Activated CD4-positive, alpha-beta T cell treated with anti-CD3 and anti-CD28 coated beads, Interleukin-2, amount 10 ng/mL, durations not matched to agents 24 days and 14 days (primary cell): ENCODE measurements around the gene ANKRD11. TPM values are rescaled to one million over a fixed set of nuclear protein-coding genes. Genes with fewer than 3 reads are reported as not detected.
A peak's percentile ranks its signal among the peaks of the same experiment; 100 is the strongest.
"Not testable (repeated sequence)": the region's sequence is repeated elsewhere in the genome, so short reads cannot be mapped to it uniquely, and the experiment has no call there.

Experiments used
- DNase-seq: peaks from one replicate; pipeline ENCODE4 v3.0.0; 2022
- H3K27ac Mint-ChIP-seq: one replicate; pipeline ENCODE4 v1.8.0; 2022; ENCODE audit warnings: mild to moderate bottlenecking, mixed read lengths
- H3K27me3 Mint-ChIP-seq: one replicate; pipeline ENCODE4 v1.8.0; 2022; ENCODE audit warnings: mixed read lengths
- H3K36me3 Mint-ChIP-seq: one replicate; pipeline ENCODE4 v1.8.0; 2022; ENCODE audit warnings: low read depth, mild to moderate bottlenecking, mixed read lengths
- H3K4me1 Mint-ChIP-seq: one replicate; pipeline ENCODE4 v1.8.0; 2021; ENCODE audit warnings: mixed read lengths
- H3K4me3 Mint-ChIP-seq: one replicate; pipeline ENCODE4 v1.8.0; 2022; ENCODE audit warnings: mild to moderate bottlenecking, moderate library complexity, mixed read lengths
- H3K9me3 Mint-ChIP-seq: one replicate; pipeline ENCODE4 v1.8.0; 2021; ENCODE audit warnings: mixed read lengths
- intact Hi-C: fragments of 100-400 bp; cut with micrococcal nuclease; formaldehyde crosslinking; loops from one replicate; pipeline ENCODE4 v1.15.1; 2023
- total RNA-seq: library from RNA; stranded (reverse); gene quantifications from 2 replicates; pipeline ENCODE4 v1.2.3, GENCODE V29; 2022

ANKRD11 gene
- total RNA-seq, 1 donor from 2014 or later = 152 TPM

DNA sequence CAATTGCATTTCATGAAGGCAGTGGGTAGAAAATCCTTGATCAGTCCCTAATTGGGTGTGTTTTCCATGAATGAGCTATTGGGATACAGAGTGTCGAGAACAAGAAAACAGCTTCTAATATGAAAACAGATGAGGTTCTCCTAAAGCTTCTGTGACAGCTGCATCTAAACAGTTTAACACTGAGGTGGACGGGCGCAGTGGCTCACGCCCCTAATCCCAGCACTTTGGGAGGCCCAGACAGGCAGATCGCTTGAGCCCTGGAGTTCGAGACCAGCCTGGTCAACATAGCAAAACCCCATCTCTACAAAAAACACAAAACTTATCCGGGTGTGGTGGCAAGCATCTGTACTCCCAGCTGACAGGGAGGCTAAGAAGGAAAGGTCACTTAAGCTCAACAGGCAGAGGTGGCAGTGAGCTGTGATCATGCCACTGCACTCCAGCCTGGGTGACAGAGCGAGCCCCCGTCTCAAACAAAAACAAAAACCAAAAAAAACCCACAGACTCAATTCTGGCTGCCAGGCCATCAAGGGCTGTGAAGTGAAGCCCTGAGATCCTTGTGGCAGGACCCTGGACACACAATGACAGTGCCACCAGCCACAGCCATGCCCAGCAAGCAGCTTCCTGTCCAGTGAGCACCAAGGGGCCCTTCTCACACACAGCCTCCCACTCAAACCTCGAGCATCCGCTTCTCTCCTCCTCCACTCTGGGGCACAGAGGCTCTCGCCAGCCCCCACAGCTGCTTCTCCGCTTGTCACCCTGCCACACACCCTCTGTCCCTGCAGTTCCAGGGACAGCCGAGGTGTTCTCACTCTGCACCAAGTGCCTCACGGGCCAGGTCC is 44.0 kb downstream of the ANKRD11 start:
- intact Hi-C loops = no loop called here
- H3K27ac Mint-ChIP-seq = peak overlapping the region; percentile 52
- H3K36me3 Mint-ChIP-seq = peaks cover 2% of the 10 kb centered on the region
- no peak for DNase-seq
- no peaks in the 10 kb centered on the region for H3K9me3 Mint-ChIP-seq
- peak overlapping the region; percentile 41 for H3K4me3 Mint-ChIP-seq
- H3K27me3 Mint-ChIP-seq = no peaks in the 10 kb centered on the region
- H3K4me1 Mint-ChIP-seq = peaks cover 83% of the 10 kb centered on the region

GRCh38 chr16:89445166-89445565 is 45.2 kb downstream of the ANKRD11 start:
- Mint-ChIP-seq H3K4me3 (no peak overlapping the region), H3K36me3 (peaks cover 8% of the 10 kb centered on the region), H3K9me3 (no peaks in the 10 kb centered on the region), H3K4me1 (peaks cover 84% of the 10 kb centered on the region), H3K27ac (no peak overlapping the region), H3K27me3 (no peaks in the 10 kb centered on the region)
- DNase-seq = no peak
- intact Hi-C loops = no loop called here

DNA sequence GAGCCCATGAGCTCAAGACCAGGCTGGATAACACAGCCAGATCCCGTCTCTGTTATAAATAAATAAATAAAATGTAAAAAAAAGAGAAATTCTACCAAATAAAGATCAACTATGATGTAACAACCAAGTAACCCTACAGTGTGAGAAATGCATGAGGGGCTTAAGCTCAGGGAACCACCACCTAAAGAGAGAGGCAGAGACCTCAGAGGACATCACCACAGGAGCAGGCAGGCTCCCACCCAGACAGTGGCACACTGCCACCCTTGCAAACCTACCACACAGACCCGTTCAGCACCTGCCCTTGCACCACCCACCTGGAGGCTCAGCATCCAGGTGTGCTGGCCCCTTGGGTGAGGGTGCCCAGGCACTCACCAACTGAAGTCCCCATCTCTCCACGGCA is 45.6 kb downstream of the ANKRD11 start:
- Mint-ChIP-seq H3K4me1 (peaks cover 84% of the 10 kb centered on the region), H3K4me3 (peak overlapping the region; percentile 24), H3K27me3 (no peaks in the 10 kb centered on the region), H3K36me3 (peaks cover 11% of the 10 kb centered on the region), H3K27ac (no peak overlapping the region), H3K9me3 (no peaks in the 10 kb centered on the region)
- intact Hi-C loops = loop anchor here (5.0 kb wide), 1 partner anchor 37 kb away; no protein-coding TSS in a partner anchor
- no peak for DNase-seq

GRCh38 chr16:89444151-89444723 is 46.1 kb downstream of the ANKRD11 start:
- H3K27ac Mint-ChIP-seq = peak overlapping the region; percentile 10

GRCh38 chr16:89443727-89444084 is 46.7 kb downstream of the ANKRD11 start:
- Mint-ChIP-seq H3K4me1 (peaks cover 90% of the 10 kb centered on the region), H3K27ac (peak overlapping the region; percentile 10), H3K36me3 (peaks cover 12% of the 10 kb centered on the region), H3K27me3 (no peaks in the 10 kb centered on the region), H3K9me3 (no peaks in the 10 kb centered on the region), H3K4me3 (no peak overlapping the region)
- intact Hi-C loops = loop anchor here (5.0 kb wide), 1 partner anchor 36 kb away; no protein-coding TSS in a partner anchor
- DNase-seq = no peak

More at GRCh38 chr16:89444151-89444723, 46.1 kb downstream of the ANKRD11 start:
- H3K36me3 Mint-ChIP-seq = peaks cover 14% of the 10 kb centered on the region
- DNase-seq = no peak
- intact Hi-C loops = loop anchor here (5.0 kb wide), 1 partner anchor 37 kb away; no protein-coding TSS in a partner anchor
- H3K4me1 Mint-ChIP-seq = peaks cover 87% of the 10 kb centered on the region
- no peaks in the 10 kb centered on the region for H3K27me3 Mint-ChIP-seq
- H3K9me3 Mint-ChIP-seq = no peaks in the 10 kb centered on the region
- no peak overlapping the region for H3K4me3 Mint-ChIP-seq

- no peaks in the 10 kb centered on the region for H3K27me3 Mint-ChIP-seq
- intact Hi-C loops = loop anchor here (5.0 kb wide), 1 partner anchor 36 kb away; no protein-coding TSS in a partner anchor
- peaks cover 12% of the 10 kb centered on the region for H3K36me3 Mint-ChIP-seq
- peak overlapping the region; percentile 65 for H3K27ac Mint-ChIP-seq
- peaks cover 87% of the 10 kb centered on the region for H3K4me1 Mint-ChIP-seq
- H3K4me3 Mint-ChIP-seq = peak overlapping the region; percentile 55
- DNase-seq = no peak
- no peaks in the 10 kb centered on the region for H3K9me3 Mint-ChIP-seq
These were observed 47.2 kb downstream of the ANKRD11 start for GRCh38 chr16:89442990-89443726.

DNA sequence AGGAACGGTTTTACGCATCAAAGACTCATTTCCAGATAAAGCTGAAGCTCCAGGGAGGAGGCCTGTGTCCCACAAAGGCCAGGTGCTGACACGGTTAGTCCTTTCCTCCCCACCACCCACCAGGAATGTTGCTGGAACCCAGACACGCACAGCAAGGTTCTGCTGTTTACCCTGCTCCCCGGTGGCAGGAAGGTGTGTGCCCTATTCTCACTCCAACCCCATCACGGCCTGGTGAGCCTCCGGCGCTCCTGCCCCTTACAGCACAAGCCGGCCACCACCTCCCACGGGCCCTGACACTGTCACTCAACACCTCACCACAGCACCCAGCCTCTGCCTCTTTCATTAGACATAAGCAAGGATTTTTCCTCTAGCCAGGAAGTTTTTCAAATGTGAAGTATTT is 47.8 kb downstream of the ANKRD11 start:
- intact Hi-C loops = loop anchor here (5.0 kb wide), 1 partner anchor 35 kb away; no protein-coding TSS in a partner anchor
- H3K4me3 Mint-ChIP-seq = peak overlapping the region; percentile 9

GRCh38 chr16:89439659-89440058 is 50.7 kb downstream of the ANKRD11 start:
- H3K36me3 Mint-ChIP-seq = peaks cover 21% of the 10 kb centered on the region
- peaks cover 88% of the 10 kb centered on the region for H3K4me1 Mint-ChIP-seq
- no peaks in the 10 kb centered on the region for H3K9me3 Mint-ChIP-seq
- no peak overlapping the region for H3K4me3 Mint-ChIP-seq
- peak overlapping the region; percentile 87 for H3K27ac Mint-ChIP-seq
- no peaks in the 10 kb centered on the region for H3K27me3 Mint-ChIP-seq
- no peak for DNase-seq
- intact Hi-C loops = loop anchor here (2.0 to 5.0 kb wide), 3 partner anchors 17 to 45 kb away; no protein-coding TSS in a partner anchor

More for the DNA sequence above, 47.8 kb downstream of the ANKRD11 start:
- Mint-ChIP-seq H3K27ac (peak overlapping the region; percentile 65), H3K27me3 (no peaks in the 10 kb centered on the region), H3K4me1 (peaks cover 89% of the 10 kb centered on the region), H3K36me3 (peaks cover 12% of the 10 kb centered on the region), H3K9me3 (no peaks in the 10 kb centered on the region)
- no peak for DNase-seq

DNA sequence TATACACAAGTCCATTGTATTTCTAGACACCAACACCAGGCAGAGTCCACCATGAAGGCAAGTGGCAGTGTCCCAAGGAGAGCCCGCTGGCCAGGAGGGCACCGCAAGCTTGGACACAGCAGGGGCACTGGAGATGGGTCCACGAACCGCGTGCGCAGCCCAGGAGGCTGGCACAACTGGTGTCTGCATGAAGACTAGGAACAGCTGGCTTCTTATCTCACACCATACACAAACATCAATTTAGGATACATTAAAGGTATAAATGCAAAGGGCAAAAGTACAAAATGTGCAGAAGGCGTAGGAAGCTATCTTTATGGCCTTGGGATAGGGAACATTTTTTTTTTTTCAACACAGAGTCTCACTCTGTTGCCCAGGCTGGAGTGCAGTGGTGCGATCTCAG is 52.4 kb downstream of the ANKRD11 start:
- Mint-ChIP-seq H3K4me1 (peaks cover 84% of the 10 kb centered on the region), H3K4me3 (no peak overlapping the region), H3K36me3 (peaks cover 24% of the 10 kb centered on the region), H3K27me3 (no peaks in the 10 kb centered on the region), H3K9me3 (no peaks in the 10 kb centered on the region), H3K27ac (peak overlapping the region; percentile 8)
- no peak for DNase-seq
- intact Hi-C loops = loop anchor here (2.0 kb wide), 1 partner anchor 15 kb away; no protein-coding TSS in a partner anchor

- Mint-ChIP-seq H3K9me3 (no peaks in the 10 kb centered on the region), H3K27ac (peak overlapping the region; percentile 46)
- intact Hi-C loops = no loop called here
These were observed 52.9 kb downstream of the ANKRD11 start for GRCh38 chr16:89437251-89437987.

DNA sequence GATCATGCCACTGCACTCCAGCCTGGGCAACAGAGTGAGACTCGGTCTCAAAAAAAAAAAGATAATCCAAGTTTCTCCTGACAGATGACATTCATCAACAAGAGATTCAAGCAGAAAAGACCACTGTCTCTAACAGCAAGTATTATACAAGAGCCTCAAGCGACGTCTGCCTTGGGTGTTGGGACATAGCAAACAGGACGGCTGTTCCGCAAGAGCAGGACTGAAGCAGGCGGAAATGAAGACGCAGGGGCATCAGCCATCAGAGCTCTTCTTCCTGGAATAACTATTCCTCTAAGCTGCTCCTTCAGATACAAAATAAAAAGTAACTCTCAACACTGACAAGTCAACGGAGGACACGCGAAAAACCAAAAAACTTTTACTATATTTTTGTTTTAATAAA is 54.0 kb downstream of the ANKRD11 start:
- DNase-seq = no peak
- H3K9me3 Mint-ChIP-seq = no peaks in the 10 kb centered on the region
- peak overlapping the region; percentile 48 for H3K27ac Mint-ChIP-seq
- H3K27me3 Mint-ChIP-seq = no peaks in the 10 kb centered on the region
- H3K4me3 Mint-ChIP-seq = peak overlapping the region; percentile 68
- H3K4me1 Mint-ChIP-seq = peaks cover 70% of the 10 kb centered on the region
- intact Hi-C loops = no loop called here
- peaks cover 24% of the 10 kb centered on the region for H3K36me3 Mint-ChIP-seq

More at GRCh38 chr16:89437251-89437987, 52.9 kb downstream of the ANKRD11 start:
- H3K4me3 Mint-ChIP-seq = peak overlapping the region; percentile 20
- H3K4me1 Mint-ChIP-seq = peaks cover 78% of the 10 kb centered on the region
- peaks cover 24% of the 10 kb centered on the region for H3K36me3 Mint-ChIP-seq
- H3K27me3 Mint-ChIP-seq = no peaks in the 10 kb centered on the region
- no peak for DNase-seq

DNA sequence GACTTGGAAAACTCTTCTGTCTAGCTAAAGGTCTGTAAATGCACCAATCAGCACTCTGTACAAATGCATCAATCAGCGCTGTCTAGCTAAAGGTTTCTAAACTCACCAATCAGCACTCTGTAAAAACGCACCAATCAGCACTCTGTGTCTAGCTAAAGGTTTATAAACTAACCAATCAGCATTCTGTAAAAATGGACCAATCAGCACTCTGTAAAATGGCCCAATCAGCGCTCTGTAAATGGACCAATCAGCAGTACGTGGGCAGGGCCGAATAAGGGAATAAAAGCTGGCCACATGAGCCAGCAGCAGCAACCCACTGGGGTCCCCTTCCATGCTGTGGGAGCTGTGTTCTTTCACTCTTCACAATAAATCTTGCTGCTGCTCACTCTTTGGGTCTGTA is 55.3 kb downstream of the ANKRD11 start:
- H3K27me3 Mint-ChIP-seq, H3K27ac Mint-ChIP-seq: not testable (repeated sequence)

GRCh38 chr16:89434490-89434889 is 55.9 kb downstream of the ANKRD11 start:
- Mint-ChIP-seq H3K27me3 (no peaks in the 10 kb centered on the region), H3K4me3 (no peak overlapping the region), H3K9me3 (no peaks in the 10 kb centered on the region), H3K27ac (peak overlapping the region; percentile 19), H3K4me1 (peaks cover 53% of the 10 kb centered on the region), H3K36me3 (peaks cover 16% of the 10 kb centered on the region)
- intact Hi-C loops = no loop called here
- no peak for DNase-seq

More for the DNA sequence above, 55.3 kb downstream of the ANKRD11 start:
- DNase-seq, intact Hi-C loops, H3K9me3 Mint-ChIP-seq: not testable (repeated sequence)
- peaks cover 58% of the 10 kb centered on the region for H3K4me1 Mint-ChIP-seq
- peak overlapping the region; percentile 68 for H3K4me3 Mint-ChIP-seq
- H3K36me3 Mint-ChIP-seq = peaks cover 20% of the 10 kb centered on the region
